GM18868 (cell line): ENCODE results near the gene ADGRG1.

Source experiments
- ATAC-seq: cut with Tn5 transposase; IDR thresholded peaks from one replicate; pipeline ENCODE4 v1.9.1; 2021; ENCODE audit warnings: mild to moderate bottlenecking, moderate library complexity; ENCODE audit not compliant: unreplicated experiment

Gene ADGRG1

GRCh38 chr16:57648125-57648524, 19.7 kb downstream of the ADGRG1 start:
- ATAC-seq: no peak

- ATAC-seq: no peak
Observed at GRCh38 chr16:57648581-57649442, 20.4 kb downstream of the ADGRG1 start.

- ATAC-seq: no peak
Observed at GRCh38 chr16:57649443-57649751, 21.0 kb downstream of the ADGRG1 start.

GRCh38 chr16:57649846-57650245, 21.4 kb downstream of the ADGRG1 start:
- no peak for ATAC-seq

GRCh38 chr16:57651344-57652333, 23.2 kb downstream of the ADGRG1 start:
- no peak for ATAC-seq

GRCh38 chr16:57652695-57653471, 24.5 kb downstream of the ADGRG1 start:
- no peak for ATAC-seq

- ATAC-seq: no peak
Observed at GRCh38 chr16:57653936-57654335, 25.5 kb downstream of the ADGRG1 start.

- no peak for ATAC-seq
Observed at GRCh38 chr16:57656342-57656955, 28.0 kb downstream of the ADGRG1 start.

GRCh38 chr16:57657228-57657627, 28.8 kb downstream of the ADGRG1 start:
- no peak for ATAC-seq

- ATAC-seq: no peak
Observed at GRCh38 chr16:57658130-57658877, 29.9 kb downstream of the ADGRG1 start.

- no peak for ATAC-seq
Observed at GRCh38 chr16:57658878-57659674, 30.6 kb downstream of the ADGRG1 start.

- no peak for ATAC-seq
Observed at GRCh38 chr16:57660715-57661463, 32.5 kb downstream of the ADGRG1 start.

- no peak for ATAC-seq
Observed at GRCh38 chr16:57661510-57661909, 33.1 kb downstream of the ADGRG1 start.

GRCh38 chr16:57661936-57662906, 33.8 kb downstream of the ADGRG1 start:
- no peak for ATAC-seq

GRCh38 chr16:57663436-57663835, 35.0 kb downstream of the ADGRG1 start:
- ATAC-seq: no peak

GRCh38 chr16:57663917-57664661, 35.7 kb downstream of the ADGRG1 start:
- no peak for ATAC-seq

GRCh38 chr16:57664662-57665025, 36.2 kb downstream of the ADGRG1 start:
- no peak for ATAC-seq
